HEK293T (cell line): ENCODE measurements around the gene ADORA2B.

Experiments used
- CTCF ChIA-PET: fragments of 350-600 bp; formaldehyde crosslinking; extraction: SDS; loops from one replicate; lab custom pipeline; 2021; ENCODE audit warnings: antibody characterized with exemption, inconsistent platforms; lab: Yijun Ruan, JAX
- POLR2A ChIA-PET: fragments of 350-600 bp; formaldehyde crosslinking; extraction: SDS; loops from one replicate; lab custom pipeline; 2020; ENCODE audit warnings: antibody characterized with exemption, inconsistent platforms; lab: Yijun Ruan, JAX
- DNase-seq: peaks from one replicate; pipeline ENCODE4 v3.0.0; 2012; ENCODE audit warnings: mixed read lengths; ENCODE audit errors: extremely low spot score
- ARNT ChIP-seq: fragments of 450-650 bp; IDR thresholded peaks from 2 replicates; pipeline ENCODE4 v1.6.1; 2017; ENCODE audit warnings: mild to moderate bottlenecking
- BHLHE40 ChIP-seq: fragments of 450-650 bp; IDR thresholded peaks from 2 replicates; pipeline ENCODE4 v1.6.1; 2016; ENCODE audit warnings: mild to moderate bottlenecking, moderate library complexity, borderline replicate concordance
- CTBP1 ChIP-seq: fragments of 450-650 bp; IDR thresholded peaks from 2 replicates; pipeline ENCODE4 v1.6.1; 2016; ENCODE audit warnings: borderline replicate concordance
- ELF4 ChIP-seq: fragments of 450-650 bp; IDR thresholded peaks from 2 replicates; pipeline ENCODE4 v1.6.1; 2017; ENCODE audit warnings: antibody characterized with exemption
- FOXA1 ChIP-seq: fragments of 450-650 bp; IDR thresholded peaks from 2 replicates; pipeline ENCODE4 v1.6.1; 2016; ENCODE audit warnings: mild to moderate bottlenecking
- FOXK2 ChIP-seq: fragments of 450-650 bp; IDR thresholded peaks from 2 replicates; pipeline ENCODE4 v1.6.1; 2016; ENCODE audit warnings: mild to moderate bottlenecking
- FOXM1 ChIP-seq: fragments of 450-650 bp; IDR thresholded peaks from 2 replicates; pipeline ENCODE4 v1.6.1; 2017; ENCODE audit warnings: mild to moderate bottlenecking, borderline replicate concordance
- HDGF ChIP-seq: fragments of 450-650 bp; IDR thresholded peaks from 2 replicates; pipeline ENCODE4 v1.6.1; 2017; ENCODE audit warnings: antibody characterized with exemption, borderline replicate concordance
- L3MBTL2 ChIP-seq: fragments of 450-650 bp; conservative IDR thresholded peaks from 2 replicates; pipeline ENCODE4 v1.6.1; 2016; ENCODE audit warnings: mild to moderate bottlenecking
- LEF1 ChIP-seq: fragments of 450-650 bp; IDR thresholded peaks from 2 replicates; pipeline ENCODE4 v1.6.1; 2017; ENCODE audit warnings: mild to moderate bottlenecking, borderline replicate concordance
- NFRKB ChIP-seq: fragments of 450-650 bp; IDR thresholded peaks from 2 replicates; pipeline ENCODE4 v1.6.1; 2016; ENCODE audit warnings: mild to moderate bottlenecking, moderate library complexity
- SP1 ChIP-seq: fragments of 450-650 bp; IDR thresholded peaks from 2 replicates; pipeline ENCODE4 v1.6.1; 2017
- SUZ12 ChIP-seq: fragments of 450-650 bp; IDR thresholded peaks from 2 replicates; pipeline ENCODE4 v1.6.1; 2016; ENCODE audit warnings: mild to moderate bottlenecking
- TARDBP ChIP-seq: fragments of 450-650 bp; IDR thresholded peaks from 2 replicates; pipeline ENCODE4 v1.6.1; 2016
- ZNF384 ChIP-seq: fragments of 450-650 bp; IDR thresholded peaks from 2 replicates; pipeline ENCODE4 v1.6.1; 2016
- TF ChIP-seq, protein P1 (sequence below): fragments of 450-650 bp; IDR thresholded peaks from 2 replicates; pipeline ENCODE4 v1.6.1; 2016

ADORA2B gene

DNA sequence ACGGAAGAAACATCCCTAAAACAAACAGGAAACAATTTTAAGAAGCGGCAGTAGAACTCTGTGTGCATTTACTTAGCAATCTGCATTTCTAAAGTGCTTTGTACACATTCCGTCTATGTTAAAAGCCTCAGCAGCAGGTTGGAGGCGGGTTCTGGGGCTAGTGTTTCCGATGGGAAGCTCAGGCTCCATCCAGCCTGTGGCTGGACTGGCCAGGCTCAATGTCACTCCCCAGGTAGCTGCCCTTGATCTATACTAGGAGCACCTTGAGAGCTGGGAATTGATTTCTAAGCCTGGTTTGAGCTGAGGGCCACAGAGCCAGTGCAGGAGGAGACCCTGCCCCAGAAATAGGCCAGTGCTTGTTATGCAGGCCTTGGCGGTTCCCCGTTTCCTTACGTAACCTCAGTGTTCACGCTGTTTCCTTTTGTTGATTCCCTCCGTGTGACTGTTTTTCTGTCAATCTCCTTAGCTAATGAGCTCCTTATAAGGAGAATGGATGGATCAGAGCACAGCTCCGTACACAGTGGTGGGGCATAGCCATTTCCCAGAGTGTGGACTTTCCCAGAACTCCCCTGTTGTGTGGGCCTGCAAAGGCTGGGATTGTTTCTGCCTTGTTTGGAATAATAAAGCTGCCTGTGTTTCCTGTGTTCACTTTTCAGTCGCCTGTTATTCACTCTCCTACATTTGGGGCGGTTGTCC lies 21.4 kb downstream of the ADORA2B start:
- no peak for TF ChIP-seq SP1
- TF ChIP-seq, protein P1, sequence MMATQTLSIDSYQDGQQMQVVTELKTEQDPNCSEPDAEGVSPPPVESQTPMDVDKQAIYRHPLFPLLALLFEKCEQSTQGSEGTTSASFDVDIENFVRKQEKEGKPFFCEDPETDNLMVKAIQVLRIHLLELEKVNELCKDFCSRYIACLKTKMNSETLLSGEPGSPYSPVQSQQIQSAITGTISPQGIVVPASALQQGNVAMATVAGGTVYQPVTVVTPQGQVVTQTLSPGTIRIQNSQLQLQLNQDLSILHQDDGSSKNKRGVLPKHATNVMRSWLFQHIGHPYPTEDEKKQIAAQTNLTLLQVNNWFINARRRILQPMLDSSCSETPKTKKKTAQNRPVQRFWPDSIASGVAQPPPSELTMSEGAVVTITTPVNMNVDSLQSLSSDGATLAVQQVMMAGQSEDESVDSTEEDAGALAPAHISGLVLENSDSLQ, result peak; percentile 81
- no peak for TF ChIP-seq NFRKB
- no peak for TF ChIP-seq L3MBTL2
- ChIA-PET POLR2A (interaction anchor here (0.9 to 3.1 kb wide), 4 partner anchors 9 to 33 kb away, joined by 3 to 17 read pairs (median 12); partner anchors contain the start of genes ADORA2B, TTC19 and ZSWIM7), CTCF (interaction anchor here (0.7 to 3.4 kb wide), 3 partner anchors 21 to 181 kb away, joined by 3 to 14 read pairs (median 5); partner anchors contain the start of gene ADORA2B)
- no peak for DNase-seq

DNA sequence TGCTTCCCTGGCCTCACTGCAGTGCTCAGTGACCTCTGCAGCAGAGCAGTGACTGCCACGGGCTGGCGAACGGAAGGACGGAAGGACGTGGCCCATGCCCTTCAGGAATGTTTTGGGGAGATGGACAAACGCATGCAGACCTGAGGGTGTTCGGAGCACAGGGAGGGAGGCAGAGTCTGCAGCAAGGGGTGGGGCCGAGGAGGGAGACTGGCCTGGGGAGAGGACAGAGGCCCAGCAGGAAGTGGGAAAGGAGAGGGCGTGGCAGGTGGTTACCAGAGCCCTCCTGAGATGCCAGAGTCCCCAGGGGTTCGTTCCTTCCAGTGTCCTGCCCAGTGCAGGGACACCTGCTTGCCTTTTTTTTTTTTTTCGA lies 21.9 kb downstream of the ADORA2B start:
- POLR2A ChIA-PET, result interaction anchor here (0.9 to 3.1 kb wide), 2 partner anchors 23 to 32 kb away, joined by 3 to 17 read pairs; partner anchors contain the start of genes TTC19 and ZSWIM7
- no peak for DNase-seq
- TF ChIP-seq L3MBTL2, result no peak
- no peak for TF ChIP-seq CTBP1
- TF ChIP-seq SUZ12, result no peak
- no peak for TF ChIP-seq FOXA1
- TF ChIP-seq SP1, result no peak
- TF ChIP-seq, protein P1, result no peak
- TF ChIP-seq BHLHE40, result no peak
- CTCF ChIA-PET, result interaction anchor here (1.1 to 3.4 kb wide), 2 partner anchors 22 to 32 kb away, joined by 5 to 14 read pairs; partner anchors contain the start of gene ADORA2B

DNA sequence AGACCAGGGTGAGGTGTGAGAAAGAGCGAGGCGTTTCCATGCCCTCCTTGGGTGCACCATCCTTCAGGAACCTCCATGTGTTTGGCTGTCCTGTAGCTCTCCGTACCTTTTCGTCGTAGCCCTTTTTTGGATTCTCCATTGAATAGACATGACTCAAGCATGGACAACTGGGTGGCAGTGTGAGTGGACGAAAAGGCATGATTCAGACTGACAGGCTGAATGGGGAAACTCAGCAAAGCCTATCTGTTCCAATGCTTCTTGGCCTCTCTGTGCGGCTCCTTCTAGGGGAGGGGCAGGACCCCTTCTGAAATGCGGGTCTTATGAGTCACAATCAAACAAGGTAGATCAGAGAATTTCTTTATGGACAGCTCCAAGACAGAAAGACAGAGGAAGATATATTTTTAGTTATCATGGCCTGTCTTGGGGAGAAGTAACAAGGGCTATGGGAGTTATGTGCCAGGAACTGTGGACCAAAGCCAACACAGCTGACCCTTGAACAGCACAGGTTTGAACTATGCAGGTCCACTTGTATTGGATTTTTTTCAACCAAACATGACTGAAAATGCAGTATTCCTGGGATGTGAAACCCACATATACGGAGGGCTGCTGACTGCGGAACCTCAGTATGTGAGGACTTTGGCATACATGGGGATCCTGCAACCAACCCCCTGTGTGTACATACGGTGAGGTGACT lies 22.9 kb downstream of the ADORA2B start:
- POLR2A ChIA-PET, result interaction anchor here (3.1 kb wide), 1 partner anchor 32 kb away, joined by 17 read pairs; the partner anchor contains the start of genes TTC19 and ZSWIM7
- DNase-seq, result no peak
- TF ChIP-seq CTBP1, result no peak
- TF ChIP-seq FOXA1, result no peak
- TF ChIP-seq SUZ12, result no peak
- no peak for TF ChIP-seq ELF4
- TF ChIP-seq TARDBP, result no peak
- no peak for TF ChIP-seq FOXK2
- TF ChIP-seq, protein P1, result no peak
- TF ChIP-seq LEF1, result no peak
- TF ChIP-seq SP1, result no peak
- TF ChIP-seq FOXM1, result no peak
- no peak for TF ChIP-seq ZNF384
- CTCF ChIA-PET, result interaction anchor here (3.4 kb wide), 1 partner anchor 23 kb away, joined by 14 read pairs; the partner anchor contains the start of gene ADORA2B

DNA sequence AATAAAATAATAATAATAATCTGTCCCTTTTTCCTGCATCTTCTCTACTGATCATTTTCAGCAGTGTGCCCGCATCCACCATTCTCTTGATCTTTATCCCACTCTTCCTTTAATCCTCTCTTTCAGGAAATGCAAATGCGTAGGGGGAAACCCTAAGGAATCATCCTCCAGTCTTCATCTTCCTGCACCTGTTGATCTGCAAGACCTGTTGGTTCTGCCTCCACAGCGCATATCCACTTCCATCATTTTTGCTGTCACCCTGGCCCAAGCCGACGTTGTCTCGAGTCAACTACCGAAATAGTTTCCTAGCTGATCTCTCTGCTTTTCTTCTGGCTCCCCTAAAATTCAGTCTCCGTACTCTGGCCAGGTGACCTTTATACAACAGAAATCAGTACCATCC lies 24.5 kb downstream of the ADORA2B start:
- no peak for DNase-seq
- POLR2A ChIA-PET, result interaction anchor here (1.5 to 2.1 kb wide), 2 partner anchors 25 to 30 kb away, joined by 6 to 11 read pairs; partner anchors contain the start of genes ADORA2B, TTC19 and ZSWIM7
- TF ChIP-seq ZNF384 (no peak), ELF4 (no peak), LEF1 (no peak), FOXM1 (no peak), ARNT (no peak)
- CTCF ChIA-PET, result interaction anchor here (0.7 kb wide), 1 partner anchor 12 kb away, joined by 4 read pairs; no protein-coding TSS in a partner anchor

DNA sequence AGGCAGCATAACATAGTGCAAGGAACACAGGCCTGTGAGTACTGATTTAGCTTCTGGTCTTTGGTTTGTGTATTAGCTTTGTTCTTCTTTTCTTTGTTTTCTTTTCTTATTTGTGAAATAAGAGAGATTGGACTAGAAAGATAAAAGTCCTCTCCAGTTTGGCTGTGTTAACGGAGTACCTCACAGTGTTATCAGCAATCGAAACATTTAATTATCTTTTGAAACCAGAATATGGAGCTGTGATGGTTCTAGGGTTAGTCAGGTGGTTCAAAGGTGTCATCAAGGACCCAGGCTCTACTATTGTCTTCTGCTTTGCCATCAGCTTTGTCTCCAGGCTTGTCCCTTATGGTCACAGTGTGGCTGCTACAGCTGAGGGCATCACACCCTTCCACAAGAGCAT lies 25.6 kb downstream of the ADORA2B start:
- DNase-seq, result no peak
- CTCF ChIA-PET, result no interaction called here
- POLR2A ChIA-PET, result interaction anchor here (1.5 to 2.1 kb wide), 2 partner anchors 26 to 29 kb away, joined by 6 to 11 read pairs; partner anchors contain the start of genes ADORA2B, TTC19 and ZSWIM7

DNA sequence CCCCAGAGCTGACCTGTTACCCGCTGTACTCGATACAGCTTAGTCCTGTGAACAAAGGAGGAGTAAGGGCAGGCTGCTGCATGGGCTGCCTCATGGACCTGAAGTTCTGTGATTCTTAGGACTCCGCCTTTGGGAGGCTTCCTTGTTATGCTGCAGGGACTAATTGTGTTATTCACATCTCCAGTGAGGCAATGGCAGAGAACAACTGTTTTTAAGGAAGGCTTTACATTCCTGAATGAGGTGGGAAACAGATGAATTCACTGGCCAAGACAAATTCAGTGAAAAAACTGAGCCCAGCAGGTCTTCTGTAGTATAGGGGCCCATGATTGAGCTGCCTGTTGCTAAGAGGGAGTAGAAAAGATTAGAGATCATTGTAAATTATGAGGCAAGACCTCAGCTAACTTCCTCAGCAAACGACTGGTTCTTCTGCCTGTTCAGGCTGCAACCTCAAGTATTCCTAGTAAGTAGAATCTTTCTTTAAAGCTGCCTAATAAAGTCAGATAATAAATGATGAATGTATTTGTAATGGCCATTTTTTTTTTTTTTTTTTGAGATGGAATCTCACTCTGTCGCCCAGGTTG lies 26.3 kb downstream of the ADORA2B start:
- POLR2A ChIA-PET, result interaction anchor here (2.1 kb wide), 1 partner anchor 26 kb away, joined by 11 read pairs; the partner anchor contains the start of gene ADORA2B
- CTCF ChIA-PET, result interaction anchor here (0.7 to 0.9 kb wide), 2 partner anchors 23 to 198 kb away, joined by 3 to 5 read pairs; no protein-coding TSS in a partner anchor
- TF ChIP-seq SUZ12 (no peak), SP1 (no peak), HDGF (no peak)
- TF ChIP-seq, protein P1, result no peak
- DNase-seq, result no peak

More for the DNA sequence above, 25.6 kb downstream of the ADORA2B start:
- no peak for TF ChIP-seq FOXK2
- no peak for TF ChIP-seq LEF1
- TF ChIP-seq L3MBTL2, result no peak
- TF ChIP-seq CTBP1, result no peak
- no peak for TF ChIP-seq TARDBP
- no peak for TF ChIP-seq ZNF384
- no peak for TF ChIP-seq BHLHE40
- no peak for TF ChIP-seq ARNT
- no peak for TF ChIP-seq FOXM1
- TF ChIP-seq SUZ12, result no peak
- no peak for TF ChIP-seq SP1
